GM20431 (cell line): Measurements from ENCODE around the gene CLCN4.

Experiments used
- in situ Hi-C: fragments of 300-500 bp; cut with MseI, MboI; formaldehyde crosslinking; loops from one replicate; pipeline ENCODE4 v1.15.0; 2020; ENCODE audit warnings: low sequenced_read_pairs; ENCODE audit not compliant: unreplicated experiment

CLCN4 gene

GRCh38 chrX:10164879-10165278, 8.1 kb downstream of the CLCN4 start:
- in situ Hi-C loops: no loop called here

GRCh38 chrX:10165580-10166247, 8.9 kb downstream of the CLCN4 start:
- in situ Hi-C loops: no loop called here

- in situ Hi-C loops: no loop called here
Observed at GRCh38 chrX:10166248-10166716, 9.5 kb downstream of the CLCN4 start.

GRCh38 chrX:10166731-10167151, 10.0 kb downstream of the CLCN4 start:
- in situ Hi-C loops: no loop called here

GRCh38 chrX:10167573-10167972, 10.8 kb downstream of the CLCN4 start:
- in situ Hi-C loops: no loop called here

GRCh38 chrX:10168226-10168625, 11.5 kb downstream of the CLCN4 start:
- in situ Hi-C loops: no loop called here

GRCh38 chrX:10169175-10169574, 12.4 kb downstream of the CLCN4 start:
- in situ Hi-C loops: no loop called here

- in situ Hi-C loops: no loop called here
Observed at GRCh38 chrX:10171249-10171648, 14.5 kb downstream of the CLCN4 start.

- in situ Hi-C loops: no loop called here
Observed at GRCh38 chrX:10172877-10173276, 16.1 kb downstream of the CLCN4 start.

- in situ Hi-C loops: no loop called here
Observed at GRCh38 chrX:10173331-10173900, 16.6 kb downstream of the CLCN4 start.

GRCh38 chrX:10174051-10174450, 17.3 kb downstream of the CLCN4 start:
- in situ Hi-C loops: no loop called here

GRCh38 chrX:10174810-10175209, 18.0 kb downstream of the CLCN4 start:
- in situ Hi-C loops: loop anchor here (25.0 kb wide), 3 partner anchors 437 to 962 kb away; partner anchors contain the start of gene MID1

- in situ Hi-C loops: loop anchor here (25.0 kb wide), 3 partner anchors 437 to 962 kb away; partner anchors contain the start of gene MID1
Observed at GRCh38 chrX:10175319-10175871, 18.6 kb downstream of the CLCN4 start.

GRCh38 chrX:10176121-10177003, 19.6 kb downstream of the CLCN4 start:
- in situ Hi-C loops: loop anchor here (25.0 kb wide), 3 partner anchors 436 to 961 kb away; partner anchors contain the start of gene MID1

GRCh38 chrX:10177004-10177396, 20.2 kb downstream of the CLCN4 start:
- in situ Hi-C loops: loop anchor here (25.0 kb wide), 3 partner anchors 435 to 960 kb away; partner anchors contain the start of gene MID1

GRCh38 chrX:10177601-10178000, 20.8 kb downstream of the CLCN4 start:
- in situ Hi-C loops: loop anchor here (25.0 kb wide), 3 partner anchors 435 to 960 kb away; partner anchors contain the start of gene MID1

GRCh38 chrX:10178866-10179463, 22.2 kb downstream of the CLCN4 start:
- in situ Hi-C loops: loop anchor here (25.0 kb wide), 3 partner anchors 433 to 958 kb away; partner anchors contain the start of gene MID1

GRCh38 chrX:10183760-10184159, 27.0 kb downstream of the CLCN4 start:
- in situ Hi-C loops: loop anchor here (25.0 kb wide), 3 partner anchors 429 to 954 kb away; partner anchors contain the start of gene MID1

- in situ Hi-C loops: loop anchor here (25.0 kb wide), 3 partner anchors 428 to 953 kb away; partner anchors contain the start of gene MID1
Observed at GRCh38 chrX:10184411-10184810, 27.6 kb downstream of the CLCN4 start.
